Measurements from ENCODE around the gene IGLL5.

Gene IGLL5

DNA sequence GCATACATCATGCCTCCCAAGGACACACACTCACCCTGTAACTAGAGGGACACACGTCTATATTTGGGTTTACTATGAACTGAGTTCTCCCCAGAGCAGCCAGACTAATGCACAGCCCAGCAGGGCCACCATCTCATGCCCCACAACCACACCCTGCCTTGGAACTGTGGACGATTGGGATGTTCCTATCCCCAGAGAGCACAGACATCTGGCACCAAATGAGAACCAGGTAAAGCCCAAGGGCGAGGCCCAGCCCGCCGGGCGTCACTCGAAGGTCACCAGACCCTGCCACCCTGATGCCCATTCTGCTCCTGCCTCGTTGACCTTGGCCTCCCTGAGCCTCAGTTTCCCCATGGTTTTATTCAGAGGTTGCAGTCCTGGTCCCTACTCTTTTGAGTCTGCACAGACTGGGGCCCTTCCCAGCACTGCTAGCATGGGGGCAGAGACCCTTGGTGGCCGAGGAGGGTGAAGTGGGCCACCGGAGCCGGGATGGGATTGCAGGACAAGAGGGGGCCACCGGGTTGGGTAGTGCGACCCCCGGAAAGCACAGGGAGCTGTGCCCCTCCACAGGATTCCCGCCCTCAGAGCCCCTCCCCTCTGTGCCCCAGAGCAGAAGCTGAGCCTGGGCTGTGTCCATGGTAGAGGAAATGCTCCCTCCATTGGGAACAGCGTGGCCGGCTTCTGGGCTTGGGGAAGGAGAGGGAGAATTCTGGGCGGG, 56.8 kb downstream of the IGLL5 start:
- TF ChIP-seq, protein P1, sequence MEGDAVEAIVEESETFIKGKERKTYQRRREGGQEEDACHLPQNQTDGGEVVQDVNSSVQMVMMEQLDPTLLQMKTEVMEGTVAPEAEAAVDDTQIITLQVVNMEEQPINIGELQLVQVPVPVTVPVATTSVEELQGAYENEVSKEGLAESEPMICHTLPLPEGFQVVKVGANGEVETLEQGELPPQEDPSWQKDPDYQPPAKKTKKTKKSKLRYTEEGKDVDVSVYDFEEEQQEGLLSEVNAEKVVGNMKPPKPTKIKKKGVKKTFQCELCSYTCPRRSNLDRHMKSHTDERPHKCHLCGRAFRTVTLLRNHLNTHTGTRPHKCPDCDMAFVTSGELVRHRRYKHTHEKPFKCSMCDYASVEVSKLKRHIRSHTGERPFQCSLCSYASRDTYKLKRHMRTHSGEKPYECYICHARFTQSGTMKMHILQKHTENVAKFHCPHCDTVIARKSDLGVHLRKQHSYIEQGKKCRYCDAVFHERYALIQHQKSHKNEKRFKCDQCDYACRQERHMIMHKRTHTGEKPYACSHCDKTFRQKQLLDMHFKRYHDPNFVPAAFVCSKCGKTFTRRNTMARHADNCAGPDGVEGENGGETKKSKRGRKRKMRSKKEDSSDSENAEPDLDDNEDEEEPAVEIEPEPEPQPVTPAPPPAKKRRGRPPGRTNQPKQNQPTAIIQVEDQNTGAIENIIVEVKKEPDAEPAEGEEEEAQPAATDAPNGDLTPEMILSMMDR (IDR thresholded peaks at IDR 0.05; ENCODE audit: low read depth, low read length, missing control alignments), result no peak
- no peak for DNase-seq (ENCODE audit: extremely low read depth, low read depth)
- no peak overlapping the region for H3K4me3 ChIP-seq (replicated peaks; ENCODE audit: low read depth, low read length)

DNA sequence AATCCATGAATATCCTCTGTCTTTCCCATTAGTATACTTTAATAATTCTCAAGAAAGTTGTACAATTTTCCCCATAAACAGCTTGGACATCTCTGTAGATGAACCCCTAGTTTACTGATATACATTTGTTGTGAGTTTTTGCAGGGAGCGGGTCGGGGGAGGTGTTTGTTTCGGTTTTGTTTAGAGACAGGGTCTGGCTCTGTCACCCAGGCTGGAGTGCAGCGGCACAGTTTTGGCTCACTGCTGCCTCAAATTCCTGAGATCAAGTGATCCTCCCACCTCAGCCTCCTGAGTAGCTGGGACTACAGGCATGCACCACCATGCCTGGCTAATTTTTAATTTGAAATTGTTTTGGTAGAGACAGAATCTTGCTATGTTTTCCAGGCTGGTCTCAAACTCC, 57.6 kb downstream of the IGLL5 start:
- H3K4me3 ChIP-seq (replicated peaks; ENCODE audit: low read depth, low read length), result no peak overlapping the region
- no peak for DNase-seq (ENCODE audit: extremely low read depth, low read depth)
- TF ChIP-seq, protein P1 (IDR thresholded peaks at IDR 0.05; ENCODE audit: low read depth, low read length, missing control alignments), result no peak

Data from HFF-Myc (cell line).